ENCODE measurements around the gene GNG8. TPM values are rescaled to one million over a fixed set of nuclear protein-coding genes. Genes with fewer than 3 reads are reported as not detected.

GNG8 gene
- total and polyA plus RNA-seq, 2 experiments from 2014 or later, result 5.9 TPM; not detected in 1

GRCh38 chr19:46637224-46637623, 1.2 kb upstream of the GNG8 start:
- peaks cover 48% of the 10 kb centered on the region for H3K27me3 Mint-ChIP-seq (ENCODE audit: insufficient read depth, low read depth, poor library complexity)
- H3K4me1 Mint-ChIP-seq, result peaks cover 9% of the 10 kb centered on the region

GRCh38 chr19:46634656-46635218, 1.3 kb downstream of the GNG8 start:
- peak overlapping the region; percentile 79 for H3K4me3 Mint-ChIP-seq
- Histone ChIP-seq H3K79me2 (replicated peaks; ENCODE audit: insufficient read depth) (no peaks in the 10 kb centered on the region), H3K36me3 (ENCODE audit: insufficient read depth) (no peaks in the 10 kb centered on the region), H3K4me2 (peak overlapping the region; percentile 96), H2AFZ (peak overlapping the region; percentile 96), H3K4me1 (ENCODE audit: insufficient read depth) (peaks cover 28% of the 10 kb centered on the region), H3K9me2 (ENCODE audit: insufficient read depth) (no peaks in the 10 kb centered on the region), H3K27ac (ENCODE audit: low read depth) (no peak overlapping the region), H3K27me3 (ENCODE audit: insufficient read depth) (peaks cover 58% of the 10 kb centered on the region), H3K4me3 (peak overlapping the region; percentile 87), H4K20me1 (replicated peaks; ENCODE audit: insufficient read depth) (no peaks in the 10 kb centered on the region; the same call in 1 of the 2 replicates), H3F3A (replicated peaks; ENCODE audit: low read depth) (peaks cover 11% of the 10 kb centered on the region; the same call in 1 of the 2 replicates)
- H3K36me3 Mint-ChIP-seq (ENCODE audit: low read depth), result no peaks in the 10 kb centered on the region
- ATAC-seq (peak; percentile 8), DNase-seq (ENCODE audit: low spot score) (peak; percentile 74)
- no peaks in the 10 kb centered on the region for H3K9me3 Mint-ChIP-seq
- no peak overlapping the region for H3K27ac Mint-ChIP-seq
- no peak for TF ChIP-seq POLR2AphosphoS5 (IDR thresholded peaks at IDR 0.05; ENCODE audit: low read depth)
- no peak for TF ChIP-seq EZH2phosphoT487 (IDR thresholded peaks at IDR 0.05; ENCODE audit: unreplicated experiment)
- TF ChIP-seq EZH2 (IDR thresholded peaks at IDR 0.05; ENCODE audit: low read depth, unreplicated experiment), result no peak
- no peak for TF ChIP-seq CREB1 (CRISPR knock-in tag; IDR thresholded peaks at IDR 0.05; ENCODE audit: low read depth)
- H3K27me3 Mint-ChIP-seq (ENCODE audit: insufficient read depth, low read depth, poor library complexity), result peaks cover 36% of the 10 kb centered on the region
- H3K4me1 Mint-ChIP-seq, result peaks cover 23% of the 10 kb centered on the region

More at GRCh38 chr19:46637224-46637623, 1.2 kb upstream of the GNG8 start:
- H3F3A ChIP-seq (replicated peaks; ENCODE audit: low read depth), result peaks cover 14% of the 10 kb centered on the region; the same call in 1 of the 2 replicates
- ATAC-seq (no peak), DNase-seq (ENCODE audit: low spot score) (no peak)
- H3K36me3 ChIP-seq (ENCODE audit: insufficient read depth), result no peaks in the 10 kb centered on the region
- H3K27me3 ChIP-seq (ENCODE audit: insufficient read depth), result peaks cover 82% of the 10 kb centered on the region
- H3K79me2 ChIP-seq (replicated peaks; ENCODE audit: insufficient read depth), result no peaks in the 10 kb centered on the region
- no peak overlapping the region for H3K4me2 ChIP-seq
- H3K36me3 Mint-ChIP-seq (ENCODE audit: low read depth), result no peaks in the 10 kb centered on the region
- no peak overlapping the region for H2AFZ ChIP-seq
- H3K9me3 Mint-ChIP-seq, result no peaks in the 10 kb centered on the region; the same call in 2 of the 3 replicates
- H3K27ac ChIP-seq (ENCODE audit: low read depth), result no peak overlapping the region
- H4K20me1 ChIP-seq (replicated peaks; ENCODE audit: insufficient read depth), result no peaks in the 10 kb centered on the region; the same call in 1 of the 2 replicates
- no peaks in the 10 kb centered on the region for H3K9me2 ChIP-seq (ENCODE audit: insufficient read depth)
- peaks cover 21% of the 10 kb centered on the region; the same call in 1 of the 2 replicates for H3K4me1 ChIP-seq (ENCODE audit: insufficient read depth)
- no peak for TF ChIP-seq JUNB (IDR thresholded peaks at IDR 0.05; ENCODE audit: unreplicated experiment)
- H3K27ac Mint-ChIP-seq, result no peak overlapping the region
- H3K4me3 ChIP-seq, result no peak overlapping the region
- H3K4me3 Mint-ChIP-seq, result no peak overlapping the region

- H3K79me2 ChIP-seq (replicated peaks; ENCODE audit: insufficient read depth), result no peaks in the 10 kb centered on the region
- H3K9me3 Mint-ChIP-seq, result no peaks in the 10 kb centered on the region
- H3K9me2 ChIP-seq (ENCODE audit: insufficient read depth), result no peaks in the 10 kb centered on the region
- peak overlapping the region; percentile 96 for H3K4me2 ChIP-seq
- DNase-seq (ENCODE audit: low spot score) (peak; percentile 96), ATAC-seq (peak; percentile 59)
- peak overlapping the region; percentile 87 for H3K4me3 ChIP-seq
- no peak overlapping the region for H3K27ac Mint-ChIP-seq
- H3K27ac ChIP-seq (ENCODE audit: low read depth), result no peak overlapping the region
- peak overlapping the region; percentile 79 for H3K4me3 Mint-ChIP-seq
- peaks cover 23% of the 10 kb centered on the region for H3K4me1 Mint-ChIP-seq
- H3K27me3 ChIP-seq (ENCODE audit: insufficient read depth), result peaks cover 57% of the 10 kb centered on the region
- H4K20me1 ChIP-seq (replicated peaks; ENCODE audit: insufficient read depth), result no peaks in the 10 kb centered on the region; the same call in 1 of the 2 replicates
- no peaks in the 10 kb centered on the region for H3K36me3 Mint-ChIP-seq (ENCODE audit: low read depth)
- peak overlapping the region; percentile 96 for H2AFZ ChIP-seq
- H3K4me1 ChIP-seq (ENCODE audit: insufficient read depth), result peaks cover 27% of the 10 kb centered on the region
- H3F3A ChIP-seq (replicated peaks; ENCODE audit: low read depth), result peaks cover 6% of the 10 kb centered on the region; the same call in 1 of the 2 replicates
- H3K27me3 Mint-ChIP-seq (ENCODE audit: insufficient read depth, low read depth, poor library complexity), result peaks cover 37% of the 10 kb centered on the region
- no peaks in the 10 kb centered on the region for H3K36me3 ChIP-seq (ENCODE audit: insufficient read depth)
- no peak for TF ChIP-seq ZNF462 (CRISPR knock-in tag; IDR thresholded peaks at IDR 0.05)
- TF ChIP-seq EZH2phosphoT487 (IDR thresholded peaks at IDR 0.05; ENCODE audit: unreplicated experiment), result no peak
- TF ChIP-seq EZH2 (IDR thresholded peaks at IDR 0.05; ENCODE audit: low read depth, unreplicated experiment), result no peak
- TF ChIP-seq ETS1 (IDR thresholded peaks at IDR 0.05), result no peak
- no peak for TF ChIP-seq NANOG (IDR thresholded peaks at IDR 0.05; ENCODE audit: borderline replicate concordance)
These were observed 1.9 kb downstream of the GNG8 start for GRCh38 chr19:46634045-46634655.

Data from GM23338 (cell line).